IMR-90 (cell line): ENCODE measurements around the gene TMEM8B. TPM values are rescaled to one million over a fixed set of nuclear protein-coding genes. Genes with fewer than 3 reads are reported as not detected.

Source experiments
- ATAC-seq: fragments of 200-7000 bp; cut with Tn5 transposase; 2 replicates; pipeline ENCODE4 v1.9.1; 2020; ENCODE audit warnings: low read depth, mild to moderate bottlenecking, moderate library complexity
- BruUV-seq: library from RNA; stranded (reverse); fragments of 400-500 nt; replicated peaks from 2 replicates; lab custom pipeline; 2021; lab: Mats Ljungman, UMichigan
- CTCF ChIA-PET: fragments of 300-600 bp; formaldehyde crosslinking; extraction: SDS; loops from one replicate; lab custom pipeline; 2021; ENCODE audit warnings: antibody characterized with exemption; lab: Yijun Ruan, JAX
- POLR2A ChIA-PET: fragments of 300-600 bp; sonication (Branson Sonifier 250); formaldehyde crosslinking; loops from one replicate; lab custom pipeline; 2022; ENCODE audit warnings: antibody characterized with exemption; ENCODE audit not compliant: unreplicated experiment; lab: Charles Lee
- DNase-seq: peaks from one replicate; pipeline ENCODE4 v3.0.0; 2013
- H2AFZ ChIP-seq: replicated peaks from 2 replicates; pipeline ENCODE3; 2013; ENCODE audit warnings: low read length, mild to moderate bottlenecking; ENCODE audit not compliant: poor library complexity
- H2AK5ac ChIP-seq: 2 replicates; pipeline ENCODE4 v1.6.1; 2013; ENCODE audit warnings: low read depth, low read length, inconsistent platforms
- H2AK9ac ChIP-seq: replicated peaks from 2 replicates; pipeline ENCODE3; 2013; ENCODE audit warnings: mild to moderate bottlenecking, low read depth, low read length, moderate library complexity; ENCODE audit not compliant: poor library complexity
- H2BK120ac ChIP-seq: 2 replicates; pipeline ENCODE4 v1.6.1; 2013; ENCODE audit warnings: low read depth, low read length, inconsistent platforms
- H2BK15ac ChIP-seq: 3 replicates; pipeline ENCODE4 v1.6.1; 2013; ENCODE audit warnings: low read depth, low read length, inconsistent platforms
- H2BK20ac ChIP-seq: 2 replicates; pipeline ENCODE4 v1.6.1; 2013; ENCODE audit warnings: low read depth, mild to moderate bottlenecking, inconsistent platforms, low read length, moderate library complexity
- H2BK5ac ChIP-seq: 2 replicates; pipeline ENCODE4 v1.6.1; 2013; ENCODE audit warnings: mild to moderate bottlenecking, low read depth, low read length, inconsistent platforms; ENCODE audit not compliant: poor library complexity, severe bottlenecking
- H3K14ac ChIP-seq: replicated peaks from 2 replicates; pipeline ENCODE4 v1.6.1; 2013; ENCODE audit warnings: low read depth, low read length, inconsistent platforms
- H3K18ac ChIP-seq: 2 replicates; pipeline ENCODE4 v1.6.1; 2013; ENCODE audit warnings: low read depth, low read length, control low read depth
- H3K23ac ChIP-seq: 2 replicates; pipeline ENCODE4 v1.6.1; 2013; ENCODE audit warnings: low read depth, low read length, inconsistent platforms
- H3K27ac ChIP-seq: 2 replicates; pipeline ENCODE4 v1.5.1; 2013; ENCODE audit warnings: mild to moderate bottlenecking, control low read depth, low read length; ENCODE audit not compliant: insufficient read depth
- H3K27me3 ChIP-seq: 2 replicates; pipeline ENCODE4 v1.6.1; 2013; ENCODE audit warnings: low read length; ENCODE audit not compliant: control insufficient read depth, insufficient read depth
- H3K36me3 ChIP-seq: 2 replicates; pipeline ENCODE4 v1.6.1; 2013; ENCODE audit warnings: low read length, mixed read lengths; ENCODE audit not compliant: control insufficient read depth, insufficient read depth
- H3K4ac ChIP-seq: 2 replicates; pipeline ENCODE4 v1.6.1; 2013; ENCODE audit warnings: low read depth, low read length, inconsistent platforms
- H3K4me1 ChIP-seq: 2 replicates; pipeline ENCODE4 v1.6.1; 2013; ENCODE audit warnings: low read length, mixed read lengths; ENCODE audit not compliant: control insufficient read depth, insufficient read depth
- H3K4me2 ChIP-seq: 2 replicates; pipeline ENCODE4 v1.6.1; 2013; ENCODE audit warnings: low read depth, mild to moderate bottlenecking, control low read depth, low read length, moderate library complexity
- H3K4me3 ChIP-seq: 2 replicates; pipeline ENCODE4 v1.5.1; 2013; ENCODE audit warnings: low read depth, mild to moderate bottlenecking, control low read depth, low read length, moderate library complexity; ENCODE audit not compliant: insufficient read depth
- H3K56ac ChIP-seq: 2 replicates; pipeline ENCODE4 v1.6.1; 2013; ENCODE audit warnings: low read length, inconsistent platforms; ENCODE audit not compliant: insufficient read depth; ENCODE audit errors: extremely low read depth
- H3K79me1 ChIP-seq, 2 experiments: 2 replicates each; pipeline ENCODE4 v1.6.1; 2013; ENCODE audit warnings: low read length in 2 of 2, inconsistent platforms in 1 of 2, low read depth in 1 of 2
- H3K9ac ChIP-seq: 2 replicates; pipeline ENCODE4 v1.6.1; 2013; ENCODE audit warnings: low read depth, low read length, control low read depth
- H3K9me1 ChIP-seq: 2 replicates; pipeline ENCODE4 v1.6.1; 2013; ENCODE audit warnings: low read length, inconsistent platforms; ENCODE audit not compliant: insufficient read depth
- H3K9me3 ChIP-seq: 2 replicates; pipeline ENCODE4 v1.6.1; 2013; ENCODE audit warnings: low read length; ENCODE audit not compliant: control insufficient read depth, insufficient read depth
- H4K20me1 ChIP-seq: 2 replicates; pipeline ENCODE4 v1.6.1; 2013; ENCODE audit warnings: low read length, inconsistent platforms; ENCODE audit not compliant: insufficient read depth
- H4K5ac ChIP-seq: 2 replicates; pipeline ENCODE4 v1.6.1; 2013; ENCODE audit warnings: mild to moderate bottlenecking, low read depth, low read length, control low read depth
- H4K8ac ChIP-seq, 2 experiments: 2 replicates each; pipeline ENCODE4 v1.6.1; 2013; ENCODE audit warnings: low read depth in 2 of 2, low read length in 2 of 2, control low read depth in 1 of 2, inconsistent platforms in 1 of 2
- H4K91ac ChIP-seq: 2 replicates; pipeline ENCODE4 v1.6.1; 2013; ENCODE audit warnings: low read depth, low read length, inconsistent platforms; ENCODE audit not compliant: insufficient read depth
- CTCF ChIP-seq: conservative IDR thresholded peaks from 2 replicates; pipeline ENCODE4 v1.5.1; 2012; ENCODE audit warnings: mild to moderate bottlenecking, low read depth, low read length, improper control_type of control experiment
- MAFK ChIP-seq: IDR thresholded peaks from 2 replicates; pipeline ENCODE4 v1.6.1; 2012; ENCODE audit warnings: low read depth, low read length, improper control_type of control experiment
- SMC3 ChIP-seq: fragments of 150-350 bp; IDR thresholded peaks from 2 replicates; pipeline ENCODE4 v1.6.1; 2016; ENCODE audit warnings: low read depth, mild to moderate bottlenecking, antibody characterized with exemption, low read length, moderate library complexity
- WGBS, 2 experiments: methylation state at CpG; one replicate each; pipeline versions ENCODE4 v1.1.5 to v1.1.7; 2013; ENCODE audit warnings: missing lambda C conversion rate in 2 of 2; ENCODE audit not compliant: insufficient read length in 1 of 2; ENCODE audit errors: extremely low coverage in 2 of 2; 5-methylcytosine and 5-hydroxymethylcytosine counted together
- dilution Hi-C: fragments of 300-500 bp; cut with HindIII; formaldehyde crosslinking; loops from one replicate; pipeline ENCODE4 v1.14.3; 2018; ENCODE audit warnings: low sequenced_read_pairs; ENCODE audit not compliant: unreplicated experiment
- in situ Hi-C: fragments of 300-500 bp; cut with MboI; formaldehyde crosslinking; loops from 3 replicates; pipeline ENCODE4 v1.14.3; 2019; ENCODE audit warnings: low sequenced_read_pairs, inconsistent platforms, mixed read lengths
- intact Hi-C: fragments of 100-400 bp; cut with micrococcal nuclease; formaldehyde crosslinking; loops from 2 replicates; pipeline ENCODE4 v1.10.0; 2022
- polyA plus RNA-seq, 3 experiments: library from polyadenylated mRNA; depleted of rRNA; stranded (reverse); fragments of >200 nt; gene quantifications; 2 replicates each; pipeline ENCODE4 v1.2.3, GENCODE V29; 2012; ENCODE audit warnings: low replicate concordance in 1 of 3
- total RNA-seq: library from RNA; depleted of rRNA; stranded (reverse); fragments of >200 nt; gene quantifications from 2 replicates; pipeline ENCODE4 v1.2.3, GENCODE V29; 2012

TMEM8B gene
- total and polyA plus RNA-seq, 2 of the 4 experiments (the other 2 are of a cell fraction): 0.72 to 8.3 TPM

GRCh38 chr9:35813434-35814105 lies 15.5 kb upstream of the TMEM8B start:
- Histone ChIP-seq H3K9ac (no peak overlapping the region), H2AK5ac (peak overlapping the region; percentile 53; the same call in 1 of the 2 replicates), H4K20me1 (peaks cover 5% of the 10 kb centered on the region), H3K27ac (no peak overlapping the region), H2AK9ac (no peak overlapping the region), H3K9me3 (no peaks in the 10 kb centered on the region), H2BK15ac (no peak overlapping the region), H2BK120ac (no peak overlapping the region), H3K4me3 (no peak overlapping the region), H3K9me1 (peaks cover 6% of the 10 kb centered on the region; the same call in 1 of the 2 replicates), H3K36me3 (peaks cover 8% of the 10 kb centered on the region), H2BK20ac (no peak overlapping the region), H4K5ac (0 out of 2 replicates have a peak overlapping the region, but pooled peaks have one; percentile 3), H3K23ac (no peak overlapping the region), H3K14ac (no peak overlapping the region), H3K4ac (no peak overlapping the region), H3K56ac (no peak overlapping the region), H3K4me1 (no peaks in the 10 kb centered on the region; the same call in 1 of the 2 replicates), H3K4me2 (no peak overlapping the region), H4K91ac (no peak overlapping the region), H4K8ac (peak overlapping the region in 1 of 2 experiments; percentile 9; a peak in 1 of 4 replicates), H3K27me3 (peaks cover 6% of the 10 kb centered on the region; the same call in 1 of the 2 replicates), H2BK5ac (no peak overlapping the region), H2AFZ (peak overlapping the region; percentile 25), H3K79me1 (peaks cover 10 to 21% of the 10 kb centered on the region in 2 experiments; a peak in 3 of 4 replicates), H3K18ac (no peak overlapping the region)
- peak; percentile 19; the same call in 1 of the 2 replicates for TF ChIP-seq SMC3
- no peak for TF ChIP-seq MAFK
- 0 out of 2 replicates have a peak, but pooled peaks have one; percentile 23 for TF ChIP-seq CTCF
- CTCF ChIA-PET: interaction anchor here (1.0 to 2.1 kb wide), 3 partner anchors 13 to 69 kb away, joined by 3 to 10 read pairs (median 5); no protein-coding TSS in a partner anchor
- POLR2A ChIA-PET: no interaction called here
- no TSS peak for BruUV-seq
- ATAC-seq (no peak), DNase-seq (peak; percentile 32)
- dilution Hi-C loops: no loop called here
- WGBS, 2 experiments: 60% methylated on average over 1 of the region's 10 CpGs; no CpG with 5 or more reads in 1 of the 2 experiments
- in situ Hi-C loops: no loop called here
- intact Hi-C loops: loop anchor here (2.0 to 10.0 kb wide), 2 partner anchors 23 to 159 kb away; partner anchors contain the start of genes CCDC107, NPR2, RMRP and SIT1
